HG03571 (cell line): ENCODE results near the gene TMEM30B.

ENCODE experiments used
- ATAC-seq: cut with Tn5 transposase; IDR thresholded peaks from one replicate; pipeline ENCODE4 v1.9.1; 2021; ENCODE audit not compliant: unreplicated experiment

TMEM30B gene

GRCh38 chr14:61238611-61239245, 42.4 kb downstream of the TMEM30B start:
- no peak for ATAC-seq

GRCh38 chr14:61234215-61234916, 46.8 kb downstream of the TMEM30B start:
- no peak for ATAC-seq

- ATAC-seq, result no peak
These were observed 47.6 kb downstream of the TMEM30B start for GRCh38 chr14:61233436-61233956.

- ATAC-seq, result no peak
These were observed 49.3 kb downstream of the TMEM30B start for GRCh38 chr14:61231810-61232209.

GRCh38 chr14:61229981-61230380, 51.2 kb downstream of the TMEM30B start:
- ATAC-seq, result no peak

GRCh38 chr14:61229475-61229888, 51.7 kb downstream of the TMEM30B start:
- no peak for ATAC-seq

- no peak for ATAC-seq
These were observed 53.1 kb downstream of the TMEM30B start for GRCh38 chr14:61227884-61228591.
